OCI-LY7 (cell line): Measurements from ENCODE around the gene KCNJ16.

Experiments used
- EZH2phosphoT487 ChIP-seq: fragments of 200-600 bp; sonication (generic); IDR thresholded peaks from 2 replicates; pipeline ENCODE4 v1.6.1; 2018; ENCODE audit warnings: low read depth, borderline replicate concordance, mild to moderate bottlenecking, mixed run types, antibody characterized with exemption, low read length, moderate library complexity, mixed read lengths
- TF ChIP-seq, protein P1 (sequence below): fragments of 200-600 bp; sonication (generic); conservative IDR thresholded peaks from 2 replicates; pipeline ENCODE4 v1.5.1; 2014; ENCODE audit warnings: mild to moderate bottlenecking, antibody characterized with exemption, low read length, moderate library complexity, mixed read lengths

- TF ChIP-seq, protein P1, sequence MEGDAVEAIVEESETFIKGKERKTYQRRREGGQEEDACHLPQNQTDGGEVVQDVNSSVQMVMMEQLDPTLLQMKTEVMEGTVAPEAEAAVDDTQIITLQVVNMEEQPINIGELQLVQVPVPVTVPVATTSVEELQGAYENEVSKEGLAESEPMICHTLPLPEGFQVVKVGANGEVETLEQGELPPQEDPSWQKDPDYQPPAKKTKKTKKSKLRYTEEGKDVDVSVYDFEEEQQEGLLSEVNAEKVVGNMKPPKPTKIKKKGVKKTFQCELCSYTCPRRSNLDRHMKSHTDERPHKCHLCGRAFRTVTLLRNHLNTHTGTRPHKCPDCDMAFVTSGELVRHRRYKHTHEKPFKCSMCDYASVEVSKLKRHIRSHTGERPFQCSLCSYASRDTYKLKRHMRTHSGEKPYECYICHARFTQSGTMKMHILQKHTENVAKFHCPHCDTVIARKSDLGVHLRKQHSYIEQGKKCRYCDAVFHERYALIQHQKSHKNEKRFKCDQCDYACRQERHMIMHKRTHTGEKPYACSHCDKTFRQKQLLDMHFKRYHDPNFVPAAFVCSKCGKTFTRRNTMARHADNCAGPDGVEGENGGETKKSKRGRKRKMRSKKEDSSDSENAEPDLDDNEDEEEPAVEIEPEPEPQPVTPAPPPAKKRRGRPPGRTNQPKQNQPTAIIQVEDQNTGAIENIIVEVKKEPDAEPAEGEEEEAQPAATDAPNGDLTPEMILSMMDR: no peak
- no peak for TF ChIP-seq EZH2phosphoT487
Measured at GRCh38 chr17:70055000-70055399, 20.0 kb upstream of the KCNJ16 start.
